NCI-H526 (cell line): Measurements from ENCODE around the gene HIVEP3.

Experiments used
- DNase-seq, 2 experiments: peaks; one replicate each; lab custom pipeline; 2025; lab: John Stamatoyannopoulos, UW

HIVEP3 gene

DNA sequence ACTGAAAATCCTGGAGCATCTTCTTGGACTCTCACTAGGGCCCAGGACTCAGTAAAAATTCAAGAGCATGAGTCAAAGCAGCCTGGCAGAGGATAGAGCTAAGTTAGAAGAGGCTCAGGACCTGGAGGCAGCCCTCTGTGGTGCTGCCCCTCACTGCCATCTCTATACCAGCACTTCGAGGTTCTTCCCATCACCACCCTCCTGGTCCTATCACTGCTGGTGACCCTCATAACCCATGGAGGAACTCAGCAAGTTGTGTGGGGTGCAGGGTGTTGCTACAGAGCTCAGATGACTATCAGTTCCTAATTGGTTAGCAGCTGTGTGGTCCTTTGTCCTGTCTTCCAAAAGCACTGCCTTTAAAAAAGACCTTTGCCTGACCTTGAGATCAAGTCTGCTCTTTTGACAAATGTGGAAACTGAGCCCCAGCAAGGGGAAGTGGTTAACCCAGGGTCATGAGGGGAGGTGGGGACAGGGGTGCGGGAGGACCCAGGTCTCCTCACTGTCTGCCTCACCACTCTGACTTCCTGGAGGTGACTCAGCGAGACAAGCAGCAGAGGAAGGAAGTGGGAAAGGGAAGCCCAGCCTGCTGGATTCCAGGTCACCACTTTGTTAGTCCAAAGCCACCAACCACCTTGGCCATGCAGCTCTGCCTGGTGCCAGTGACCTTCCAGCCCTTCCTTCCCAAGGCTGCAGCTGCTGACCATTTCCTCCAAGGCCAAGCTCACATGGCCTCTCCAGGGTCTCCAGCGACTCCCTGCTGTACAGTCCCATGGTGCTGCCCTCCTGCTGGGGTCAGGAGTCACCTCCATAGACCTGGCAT is 234.8 kb downstream of the HIVEP3 start:
- DNase-seq = no peak

DNA sequence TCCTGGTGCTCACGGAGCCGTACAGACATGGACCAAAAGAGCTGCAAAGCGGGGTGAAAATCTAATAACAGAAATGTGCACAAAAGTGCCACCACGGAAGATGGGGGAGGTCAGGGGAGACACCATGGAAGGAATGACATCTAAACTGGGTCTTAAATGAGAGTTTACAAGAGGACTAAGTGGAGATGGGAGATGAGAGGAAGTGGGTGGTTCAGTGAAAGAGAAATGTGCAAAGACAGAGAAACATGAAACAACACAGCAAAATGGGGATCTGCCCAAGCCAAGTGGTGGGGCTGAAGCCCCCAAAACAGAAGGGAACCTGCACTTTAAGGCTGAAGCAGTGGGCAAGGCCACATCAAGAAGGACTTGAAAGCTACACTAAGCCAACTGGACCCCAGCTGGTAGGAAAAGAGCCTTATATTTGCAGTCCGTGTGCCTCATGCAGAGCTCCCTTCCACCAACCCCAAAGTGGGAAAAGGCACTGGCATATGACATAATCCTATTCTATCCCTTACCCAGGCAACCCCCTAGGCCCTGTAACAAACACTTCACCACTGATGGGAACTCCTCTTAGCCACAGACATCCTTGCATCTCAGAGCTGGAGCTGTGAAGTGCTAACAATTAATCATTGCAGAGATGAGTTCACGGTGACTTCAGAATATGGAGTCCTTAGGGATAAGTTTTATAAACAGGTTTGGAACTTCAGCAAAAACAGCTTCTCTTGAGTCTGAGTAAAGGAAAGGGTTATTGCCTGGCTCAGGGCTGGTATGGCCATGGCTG is 235.7 kb downstream of the HIVEP3 start:
- DNase-seq = no peak

DNA sequence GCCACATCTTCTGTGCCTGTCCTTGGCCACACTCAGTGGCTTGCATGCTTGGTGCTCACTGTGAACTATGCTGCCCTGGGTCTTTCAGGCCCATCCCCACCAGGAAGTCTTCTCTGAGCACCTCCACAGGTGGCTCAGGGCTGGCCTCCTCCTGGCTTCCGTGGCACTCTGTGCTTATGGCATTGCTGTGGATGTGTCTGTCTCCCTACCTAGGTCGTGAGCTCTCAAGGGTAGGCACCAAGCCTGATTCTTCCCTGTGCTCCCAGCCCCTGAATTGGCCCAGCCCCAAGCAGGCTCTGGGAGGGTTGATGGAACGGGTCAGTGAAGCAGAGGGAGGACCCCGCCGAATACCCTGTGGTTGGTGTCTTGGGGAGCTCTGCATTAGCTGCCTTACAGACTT is 236.6 kb downstream of the HIVEP3 start:
- no peak for DNase-seq

DNA sequence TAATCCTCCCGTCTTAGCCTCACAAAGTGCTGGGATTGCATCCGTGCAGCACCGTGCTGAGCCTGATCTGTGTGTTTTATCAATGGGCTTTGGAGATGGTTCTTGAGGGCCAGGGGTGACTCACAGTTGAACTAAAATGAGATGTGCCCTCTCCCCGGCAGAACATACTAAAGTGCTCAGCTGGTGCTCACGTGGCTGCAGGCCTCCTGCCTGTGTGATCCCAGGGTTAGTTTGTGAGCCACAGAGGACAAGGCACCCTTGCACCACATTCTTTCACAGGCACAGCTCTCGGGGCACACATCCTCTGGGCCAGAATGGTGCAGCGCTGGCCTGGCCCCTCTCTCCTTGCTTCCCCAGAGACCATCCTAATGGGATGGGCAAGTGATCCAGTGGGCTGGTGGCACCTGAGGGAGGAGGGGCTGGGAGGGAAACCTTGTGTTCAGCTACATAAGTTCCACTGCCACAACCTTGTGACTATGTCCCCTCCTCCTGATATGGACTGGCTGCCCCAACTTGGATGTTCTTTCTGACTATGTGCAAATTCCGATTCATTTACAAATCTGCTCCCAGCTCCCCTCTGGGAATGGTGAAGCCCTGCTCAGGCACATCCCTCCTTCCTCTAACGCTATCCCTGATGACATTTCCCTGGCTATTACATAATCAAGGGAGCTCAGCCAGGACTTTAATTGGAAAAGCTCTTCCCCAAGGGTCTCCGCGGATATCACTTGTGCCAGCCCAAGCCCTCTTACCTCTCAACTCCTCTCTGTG is 237.2 kb downstream of the HIVEP3 start:
- no peak for DNase-seq

DNA sequence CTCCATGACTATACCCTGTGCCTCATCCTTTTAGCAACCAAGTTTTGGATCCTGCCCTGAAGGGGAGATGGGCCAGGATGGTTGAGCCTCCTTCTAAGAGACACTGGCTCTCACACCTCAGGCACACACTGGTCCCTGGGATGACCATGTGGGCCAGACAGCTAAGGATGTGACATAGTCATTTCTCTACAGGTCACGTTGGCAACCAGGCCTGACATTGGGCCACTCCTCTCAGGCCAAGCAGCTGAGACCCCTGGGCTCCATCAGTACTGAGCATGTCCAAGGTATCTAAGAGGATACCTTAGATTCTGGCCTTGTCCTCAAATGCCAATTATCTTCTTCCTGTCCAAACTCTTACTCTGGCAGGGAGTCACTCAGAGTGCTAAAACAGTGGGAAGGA is 238.7 kb downstream of the HIVEP3 start:
- no peak for DNase-seq

DNA sequence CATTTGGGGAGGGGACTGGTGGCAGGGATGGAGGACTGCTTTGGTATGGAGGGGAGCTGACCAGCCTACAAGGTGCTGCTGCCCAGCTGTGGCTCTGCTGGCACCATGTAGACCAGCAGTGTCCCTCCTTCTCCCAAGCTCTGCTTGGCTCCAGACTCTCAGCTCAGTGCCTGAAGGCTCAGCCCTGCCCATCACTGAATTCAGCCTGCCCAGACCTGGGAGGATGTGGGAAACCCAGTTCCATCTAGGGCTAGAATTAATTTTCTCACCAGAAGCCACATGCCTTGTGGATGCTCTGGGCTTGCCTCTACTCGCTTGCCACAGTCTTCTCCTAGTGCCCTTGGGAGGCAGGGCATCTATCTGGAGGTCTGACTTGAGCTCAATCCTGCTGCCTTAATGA is 239.2 kb downstream of the HIVEP3 start:
- no peak for DNase-seq

DNA sequence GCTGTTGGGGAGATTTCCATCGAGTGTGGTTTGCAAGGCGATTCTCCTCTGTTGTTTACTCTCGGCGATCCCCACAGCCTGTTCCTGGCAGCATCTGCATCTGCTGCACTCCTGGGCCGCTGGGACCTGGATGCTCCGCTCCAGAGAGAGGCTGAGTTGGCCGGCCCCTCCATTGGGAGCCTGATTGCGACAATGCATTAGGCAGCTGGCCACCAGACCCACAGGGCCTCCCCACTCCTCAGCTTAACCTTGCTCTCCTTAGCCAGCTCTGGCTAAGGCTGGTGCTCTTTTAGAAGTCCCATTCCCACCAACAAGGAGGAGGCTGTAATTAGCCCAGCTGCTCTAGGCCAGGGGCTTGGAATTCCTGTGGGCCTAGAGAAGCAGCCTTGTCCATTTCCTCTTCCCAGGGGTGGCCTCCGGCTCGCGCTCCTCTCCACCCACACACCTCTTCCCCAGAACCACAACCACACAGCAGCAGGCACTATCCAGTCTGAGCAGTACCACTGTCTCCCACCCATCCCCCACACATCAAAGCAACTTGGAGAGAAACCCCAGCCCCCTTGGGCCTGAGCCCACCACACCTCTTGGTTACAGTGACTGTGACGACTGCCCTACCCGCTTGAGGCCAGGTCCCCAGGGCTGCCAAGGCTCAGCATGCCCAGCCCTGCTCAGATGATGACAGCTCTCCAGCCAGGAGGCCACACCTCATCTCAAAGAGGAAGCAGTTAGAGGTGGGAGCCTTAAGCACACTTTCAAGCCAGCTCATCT is 240.4 kb downstream of the HIVEP3 start:
- DNase-seq = no peak

DNA sequence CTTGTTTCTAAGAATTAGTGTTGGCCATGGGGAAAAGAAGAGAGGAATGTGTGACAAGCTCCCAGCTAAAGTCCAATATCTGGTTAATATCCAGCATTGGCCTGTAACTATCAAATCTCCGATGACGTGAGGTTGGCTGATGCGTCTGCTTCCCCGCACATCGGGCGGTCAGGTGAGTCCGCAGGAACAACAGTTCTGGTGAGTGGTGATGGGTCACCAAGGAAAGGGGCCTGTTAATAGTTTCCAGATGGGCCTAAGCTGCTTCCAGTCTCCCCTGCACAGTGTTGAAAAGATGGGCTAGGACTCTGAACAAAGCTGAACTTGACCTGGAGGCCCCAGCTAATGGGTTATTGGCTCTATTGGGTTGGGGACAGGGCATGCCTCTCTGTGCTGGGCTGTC is 241.1 kb downstream of the HIVEP3 start:
- DNase-seq = no peak

DNA sequence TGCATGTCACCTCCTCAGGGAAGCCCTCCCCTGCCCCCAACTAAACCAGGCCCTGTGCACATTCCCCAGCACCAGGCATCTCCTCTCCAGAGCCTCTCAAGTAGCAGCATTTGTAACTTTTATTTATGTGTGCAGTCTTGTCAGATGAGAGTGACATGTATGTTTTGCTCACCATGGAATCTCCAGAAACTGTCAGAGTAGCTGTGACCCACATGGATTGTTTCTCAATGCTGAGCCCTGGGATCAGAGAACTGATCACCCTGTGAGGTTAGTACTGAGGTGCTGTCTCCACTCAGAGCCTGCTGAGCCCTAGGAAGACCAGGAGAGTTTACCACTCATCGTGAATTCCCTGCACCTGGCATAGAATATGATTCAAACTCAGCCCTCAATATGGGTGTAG is 243.3 kb downstream of the HIVEP3 start:
- no peak for DNase-seq

DNA sequence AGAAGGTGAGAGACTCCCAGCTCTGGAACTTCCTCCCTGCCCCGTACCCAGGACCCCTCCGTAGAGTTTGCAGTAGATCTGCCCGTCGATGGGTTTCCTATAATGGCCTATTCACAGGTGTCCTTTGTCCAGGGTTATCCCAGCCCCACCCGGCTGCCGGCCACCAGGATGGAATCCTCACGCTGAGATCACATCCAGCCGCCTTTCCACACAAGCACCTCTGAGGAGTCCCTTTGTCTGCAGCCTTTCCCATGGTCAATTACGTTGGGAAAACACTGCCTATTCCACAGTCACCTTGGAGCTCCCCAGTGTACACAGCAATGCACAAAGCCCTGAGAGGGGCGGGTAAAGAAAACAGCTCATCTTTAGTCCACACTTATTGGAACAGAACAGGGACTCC is 244.2 kb downstream of the HIVEP3 start:
- no peak for DNase-seq

DNA sequence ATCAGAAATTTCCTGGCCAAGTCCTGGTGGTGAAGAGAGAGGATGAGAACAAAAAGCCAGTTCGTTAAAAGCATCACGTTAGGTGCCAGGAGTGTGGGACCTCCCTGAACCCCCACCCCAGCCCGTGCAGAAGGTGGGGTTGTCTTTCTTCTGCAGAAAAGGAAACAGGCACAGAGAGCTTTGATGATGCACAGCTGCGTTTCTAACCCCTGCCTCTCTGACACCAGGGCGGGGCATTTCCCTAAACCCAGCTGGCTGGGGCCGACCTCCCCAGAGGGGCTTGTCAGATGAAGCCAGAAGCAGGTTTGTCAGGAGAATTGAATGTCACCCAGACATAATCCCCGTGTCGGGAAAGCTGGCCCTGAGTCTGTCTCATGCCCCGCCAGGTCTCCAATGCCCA is 244.9 kb downstream of the HIVEP3 start:
- DNase-seq = no peak

DNA sequence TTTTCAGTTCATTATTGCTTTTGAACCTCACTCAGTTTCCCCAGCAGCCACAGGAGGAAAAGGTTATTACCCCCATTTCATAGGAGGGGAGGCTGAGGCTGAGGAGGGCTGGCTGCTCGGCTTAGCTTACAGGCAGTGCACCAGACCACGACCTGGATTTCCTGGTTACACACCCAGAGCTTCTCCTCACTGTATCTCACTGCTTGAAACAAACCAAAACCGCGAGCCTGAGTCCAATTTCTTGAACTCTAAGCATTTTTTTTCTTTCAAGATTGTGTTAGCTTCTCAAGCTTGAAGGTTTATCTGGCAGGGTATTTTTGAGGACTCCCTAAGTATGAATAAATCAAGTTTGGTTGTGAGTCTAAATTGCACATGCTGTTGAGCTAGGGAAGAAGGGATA is 245.3 kb downstream of the HIVEP3 start:
- DNase-seq = no peak

DNA sequence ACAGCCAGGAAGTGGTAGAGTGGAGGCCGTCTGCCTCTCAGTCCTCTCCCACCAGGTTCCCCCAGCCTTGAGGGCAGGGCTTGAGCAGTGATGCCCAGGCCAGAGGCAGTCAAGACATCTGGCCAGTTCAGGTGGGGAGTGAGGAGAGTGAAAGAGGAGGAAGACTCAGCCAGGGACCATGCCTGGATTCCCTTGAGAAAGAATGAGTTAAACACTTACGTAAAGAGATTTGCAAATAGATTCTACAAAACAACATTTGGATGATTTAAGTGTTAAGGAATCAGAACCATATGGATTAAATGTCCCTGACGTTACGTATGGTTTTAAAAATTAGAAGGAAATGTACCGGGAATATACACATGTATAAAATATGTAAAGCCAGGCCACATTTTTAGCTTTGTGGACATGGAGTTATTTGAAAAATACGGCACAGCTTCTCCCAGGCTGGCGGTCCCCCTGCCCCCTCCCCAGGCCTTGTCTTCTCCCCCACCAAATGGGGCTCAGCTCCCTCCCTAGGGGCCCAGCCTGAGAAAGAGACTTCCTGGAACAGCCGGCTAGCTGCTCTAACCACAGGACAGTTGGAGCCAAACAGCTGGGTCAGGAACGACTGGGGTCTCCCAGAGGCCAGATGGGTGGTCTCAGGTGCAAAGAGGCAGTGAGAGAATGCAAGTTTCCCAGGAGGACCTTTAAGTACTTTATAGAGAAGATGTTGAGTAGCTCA is 245.9 kb downstream of the HIVEP3 start:
- no peak for DNase-seq

DNA sequence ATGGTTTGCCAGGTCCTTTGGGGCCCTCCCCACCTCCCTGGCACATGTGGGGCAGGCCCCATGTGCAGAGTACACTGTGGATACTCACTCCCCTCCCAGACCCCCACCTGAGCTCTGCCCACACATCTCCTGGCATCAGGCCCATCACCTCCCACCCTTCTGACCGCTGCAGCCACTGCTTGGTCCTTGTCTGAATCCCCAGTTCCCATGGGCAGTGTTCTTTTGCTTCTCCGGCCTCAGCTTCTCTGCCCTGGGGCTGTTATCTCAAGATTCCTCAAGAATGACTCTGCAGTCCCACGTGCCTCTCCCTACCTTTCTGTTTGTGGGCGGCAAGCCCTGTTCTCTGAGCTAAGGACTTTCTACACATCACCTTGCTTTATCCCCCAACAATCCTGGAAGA is 246.5 kb downstream of the HIVEP3 start:
- DNase-seq = no peak

DNA sequence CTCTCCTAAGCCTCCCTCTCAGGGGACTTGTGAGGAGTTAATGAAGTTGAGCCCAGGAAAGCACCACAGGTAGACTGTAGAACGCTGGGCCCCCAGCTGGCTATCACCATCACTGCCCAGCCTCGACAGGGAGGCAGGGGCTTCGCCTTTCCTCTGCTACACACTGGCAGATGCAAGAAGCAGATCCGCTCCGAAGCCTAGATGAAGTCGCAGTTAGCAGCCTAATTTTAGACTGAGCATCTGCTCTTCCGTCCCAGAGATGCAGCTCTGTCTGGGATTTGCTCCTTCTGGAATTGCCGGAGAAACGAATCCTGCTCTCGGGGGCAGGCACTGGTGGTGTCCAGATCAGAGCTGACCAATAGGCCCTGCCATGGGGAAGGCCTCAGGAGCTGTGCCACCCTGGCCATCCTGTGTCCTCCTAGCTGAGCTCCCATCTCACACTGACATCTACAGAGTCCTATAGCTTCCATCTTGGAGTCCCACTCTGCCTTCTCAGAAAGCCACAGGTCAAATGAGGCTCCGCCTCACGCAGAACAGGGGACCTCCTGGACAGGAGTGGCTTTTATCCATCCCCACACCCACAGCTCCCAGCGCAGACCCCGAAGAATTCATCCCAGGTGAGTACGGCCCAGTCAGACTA is 247.5 kb downstream of the HIVEP3 start:
- no peak for DNase-seq

DNA sequence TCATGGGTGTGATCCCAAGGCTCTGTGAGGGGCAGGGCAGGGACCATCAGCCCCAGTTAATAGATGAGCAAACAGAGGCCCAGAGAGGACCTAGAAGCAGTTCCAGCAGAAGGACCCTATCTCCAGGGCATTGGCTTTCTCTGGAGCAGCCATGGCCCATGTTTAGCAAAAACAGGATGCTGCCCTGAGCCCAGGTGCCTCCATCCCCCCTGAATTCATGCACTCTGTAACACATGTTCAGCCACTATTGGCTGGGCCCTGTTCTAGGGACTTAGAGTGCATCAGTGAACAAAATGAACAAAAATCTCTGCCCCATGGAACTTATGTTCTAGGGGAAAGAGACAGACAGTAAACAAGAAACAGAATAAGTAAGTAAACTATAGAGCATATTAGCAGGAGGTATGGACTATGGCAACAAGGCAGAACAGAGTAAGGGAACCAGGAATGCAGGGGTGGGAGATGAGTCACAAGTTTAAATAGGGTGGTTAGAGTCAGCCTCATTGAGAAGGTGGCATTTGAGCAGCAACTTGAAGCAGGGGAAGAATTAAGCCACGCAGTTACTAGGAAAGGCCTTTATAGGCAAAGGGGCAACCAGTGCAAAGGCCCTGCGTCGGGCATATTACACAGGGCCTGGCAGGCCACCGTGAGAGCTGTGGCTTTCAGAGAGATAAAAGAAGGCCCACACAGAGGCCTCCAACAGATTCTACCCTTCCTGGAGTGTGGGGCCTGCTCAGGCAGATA is 248.3 kb downstream of the HIVEP3 start:
- DNase-seq = no peak

DNA sequence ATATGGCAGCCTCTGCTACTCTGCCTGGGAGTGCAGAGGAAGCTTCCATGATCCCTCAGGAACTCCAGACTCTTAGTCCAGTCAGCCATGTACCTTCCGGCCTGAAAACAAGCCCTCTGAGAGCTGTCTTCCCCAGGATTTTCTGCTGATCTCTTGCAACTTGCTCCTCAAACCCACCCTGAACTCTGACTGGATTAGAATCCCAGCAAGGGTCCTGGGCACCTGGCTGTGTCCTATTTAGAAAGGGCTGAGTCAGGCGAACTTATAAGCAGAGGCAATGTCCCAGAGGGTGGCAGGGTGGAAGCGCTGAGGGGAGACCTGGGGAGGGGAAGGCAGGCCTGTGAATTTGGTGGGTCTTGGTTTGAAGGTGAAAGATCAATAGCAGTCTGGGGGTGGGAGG is 249.8 kb downstream of the HIVEP3 start:
- no peak for DNase-seq

DNA sequence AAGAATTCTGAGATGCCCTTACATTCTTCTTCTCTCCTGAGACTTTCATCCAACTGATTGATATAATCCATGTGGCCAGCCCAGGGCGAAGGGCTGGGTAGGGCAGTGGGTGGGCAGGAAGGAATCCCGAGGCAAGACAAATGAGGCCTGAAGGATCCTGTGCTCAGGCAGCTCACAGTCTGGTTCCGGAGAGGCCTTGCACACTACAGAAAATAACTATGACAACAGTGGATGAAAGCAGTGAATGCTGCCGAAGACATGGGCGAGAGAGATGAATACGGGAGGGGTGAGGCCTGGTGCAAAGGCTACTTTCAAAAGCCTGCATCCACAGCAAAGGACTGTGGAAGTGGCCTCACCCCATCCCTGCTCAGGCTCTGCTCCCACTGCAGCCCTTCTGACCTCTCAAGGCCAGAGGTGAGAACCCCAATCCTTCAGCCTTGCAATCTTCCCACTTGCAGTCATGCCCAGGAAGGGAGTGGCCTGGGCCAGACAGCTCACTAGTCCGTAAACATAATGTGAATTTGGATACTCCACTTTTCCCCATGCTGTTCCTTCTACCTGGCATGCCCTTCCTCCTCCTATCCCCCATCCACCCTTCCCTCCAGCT is 250.6 kb downstream of the HIVEP3 start:
- DNase-seq = no peak

DNA sequence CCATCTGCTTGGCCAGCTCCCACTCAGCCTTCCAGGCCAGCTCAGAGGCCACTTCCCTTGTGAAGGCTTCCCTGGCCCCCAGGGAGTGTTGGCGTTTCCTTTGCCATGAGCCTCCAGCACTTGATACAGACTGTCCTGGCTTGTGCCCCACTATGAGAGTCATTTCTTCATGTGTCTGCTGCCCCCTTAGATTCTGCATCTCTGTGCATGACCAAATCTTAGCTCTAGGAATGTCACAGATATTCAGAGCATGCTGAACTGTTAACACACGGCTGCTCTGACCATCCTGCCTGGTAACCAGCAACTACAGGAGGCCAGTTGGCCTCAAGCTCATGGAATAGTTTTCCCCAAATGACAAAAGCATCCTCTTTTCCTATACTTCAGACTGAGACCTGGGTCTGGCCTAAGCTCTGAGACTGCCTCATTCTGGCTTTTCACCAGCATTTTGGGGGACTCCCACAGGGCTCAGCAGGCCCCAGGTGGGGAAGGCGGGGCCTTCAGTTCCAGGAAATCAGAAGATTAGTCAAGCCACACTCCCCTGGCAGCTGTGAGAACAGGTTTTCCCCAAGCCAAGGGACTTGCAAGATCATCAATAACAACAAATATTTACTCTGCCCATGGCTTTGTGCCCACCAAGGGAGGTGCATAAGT is 251.6 kb downstream of the HIVEP3 start:
- DNase-seq = no peak
